ELF-1 (cell line): ENCODE measurements around the gene ARHGDIA.

Experiments
- DNase-seq: peaks from one replicate; pipeline ENCODE4 v3.0.0-alpha.2; 2016; ENCODE audit warnings: low read depth, low spot score

ARHGDIA gene

GRCh38 chr17:81888988-81889595 lies 18.0 kb upstream of the ARHGDIA start:
- DNase-seq, result no peak

- DNase-seq, result no peak
Measured at GRCh38 chr17:81888105-81888987, 17.2 kb upstream of the ARHGDIA start.

GRCh38 chr17:81885869-81886548 lies 14.9 kb upstream of the ARHGDIA start:
- no peak for DNase-seq

- no peak for DNase-seq
Measured at GRCh38 chr17:81885454-81885853, 14.3 kb upstream of the ARHGDIA start.

GRCh38 chr17:81884968-81885367 lies 13.8 kb upstream of the ARHGDIA start:
- DNase-seq, result no peak

GRCh38 chr17:81884520-81884919 lies 13.4 kb upstream of the ARHGDIA start:
- DNase-seq, result no peak

GRCh38 chr17:81879121-81879520 lies 8.0 kb upstream of the ARHGDIA start:
- DNase-seq, result no peak

- no peak for DNase-seq
Measured at GRCh38 chr17:81878294-81878693, 7.2 kb upstream of the ARHGDIA start.

- DNase-seq, result no peak
Measured at GRCh38 chr17:81877569-81877968, 6.4 kb upstream of the ARHGDIA start.

GRCh38 chr17:81871387-81872230 lies 472 bp upstream of the ARHGDIA start:
- peak; percentile 77 for DNase-seq

GRCh38 chr17:81870131-81870980 lies 781 bp downstream of the ARHGDIA start:
- DNase-seq, result peak; percentile 63

GRCh38 chr17:81869221-81870130 lies 1.7 kb downstream of the ARHGDIA start:
- DNase-seq, result peak; percentile 85

- DNase-seq, result peak; percentile 85
Measured at GRCh38 chr17:81868674-81869220, 2.4 kb downstream of the ARHGDIA start.

- no peak for DNase-seq
Measured at GRCh38 chr17:81867991-81868673, 3.0 kb downstream of the ARHGDIA start.

- DNase-seq, result peak; percentile 88
Measured at GRCh38 chr17:81867170-81867990, 3.8 kb downstream of the ARHGDIA start.

GRCh38 chr17:81866440-81867169 lies 4.5 kb downstream of the ARHGDIA start:
- DNase-seq, result no peak
